Measurements from ENCODE around the gene HK1.

HK1 gene

GRCh38 chr10:69241575-69241974, 36.7 kb upstream of the HK1 start:
- Histone ChIP-seq H3K4me1 (peaks cover 0 to 38% (median 12%) of the 10 kb centered on the region in 4 donors), H3K9me3 (no peaks in the 10 kb centered on the region), H3K27me3 (no peaks in the 10 kb centered on the region), H3K4me3 (no peak overlapping the region), H3K36me3 (no peaks in the 10 kb centered on the region), H3K27ac (peak overlapping the region in 1 of 2 donors; percentile 42)
- intact Hi-C loops (cut with DNase I; ENCODE audit: low total_unique reads), result loop anchor here (2.0 to 5.0 kb wide), 2 partner anchors 76 to 149 kb away; no protein-coding TSS in a partner anchor
- TF ChIP-seq CTCF (IDR thresholded peaks at IDR 0.05), result no peak
- peak; percentile 57 to 76 for DNase-seq

GRCh38 chr10:69242040-69242851, 36.0 kb upstream of the HK1 start:
- no peaks in the 10 kb centered on the region for H3K27me3 ChIP-seq
- no peak for DNase-seq
- H3K27ac ChIP-seq, result peak overlapping the region in 1 of 2 donors; percentile 42
- H3K4me1 ChIP-seq, result peaks cover 0 to 38% (median 12%) of the 10 kb centered on the region in 4 donors
- no peak overlapping the region for H3K4me3 ChIP-seq
- H3K9me3 ChIP-seq, result no peaks in the 10 kb centered on the region
- intact Hi-C loops (cut with DNase I; ENCODE audit: low total_unique reads), result loop anchor here (5.0 kb wide), 1 partner anchor 75 kb away; no protein-coding TSS in a partner anchor
- TF ChIP-seq CTCF (IDR thresholded peaks at IDR 0.05), result no peak
- H3K36me3 ChIP-seq, result no peaks in the 10 kb centered on the region

- H3K4me1 ChIP-seq, result peaks cover 0 to 35% (median 12%) of the 10 kb centered on the region in 4 donors
- no peaks in the 10 kb centered on the region for H3K9me3 ChIP-seq
- H3K27ac ChIP-seq, result no peak overlapping the region
- no peaks in the 10 kb centered on the region for H3K36me3 ChIP-seq
- intact Hi-C loops (cut with DNase I; ENCODE audit: low total_unique reads), result loop anchor here (5.0 kb wide), 1 partner anchor 74 kb away; no protein-coding TSS in a partner anchor
- no peaks in the 10 kb centered on the region for H3K27me3 ChIP-seq
- DNase-seq, result no peak
- H3K4me3 ChIP-seq, result no peak overlapping the region
- no peak for TF ChIP-seq CTCF (IDR thresholded peaks at IDR 0.05)
Observed at GRCh38 chr10:69242852-69243212, 35.5 kb upstream of the HK1 start.

- no peaks in the 10 kb centered on the region for H3K9me3 ChIP-seq
- intact Hi-C loops (cut with DNase I; ENCODE audit: low total_unique reads), result loop anchor here (5.0 kb wide), 1 partner anchor 73 kb away; no protein-coding TSS in a partner anchor
- DNase-seq, result no peak
- no peak for TF ChIP-seq CTCF (IDR thresholded peaks at IDR 0.05)
- no peak overlapping the region for H3K27ac ChIP-seq
- H3K4me1 ChIP-seq, result peaks cover 0 to 32% (median 12%) of the 10 kb centered on the region in 4 donors
- no peaks in the 10 kb centered on the region for H3K36me3 ChIP-seq
- H3K4me3 ChIP-seq, result no peak overlapping the region
- no peaks in the 10 kb centered on the region for H3K27me3 ChIP-seq
Observed at GRCh38 chr10:69243817-69244216, 34.5 kb upstream of the HK1 start.

- H3K9me3 ChIP-seq, result no peaks in the 10 kb centered on the region
- intact Hi-C loops (cut with DNase I; ENCODE audit: low total_unique reads), result no loop called here
- no peaks in the 10 kb centered on the region for H3K27me3 ChIP-seq
- no peak for DNase-seq
- H3K36me3 ChIP-seq, result no peaks in the 10 kb centered on the region
- no peak for TF ChIP-seq CTCF (IDR thresholded peaks at IDR 0.05)
- peaks cover 0 to 10% (median 0%) of the 10 kb centered on the region in 4 donors for H3K4me1 ChIP-seq
- H3K4me3 ChIP-seq, result no peak overlapping the region
- H3K27ac ChIP-seq, result no peak overlapping the region
Observed at GRCh38 chr10:69246036-69246435, 32.3 kb upstream of the HK1 start.

All from tibial artery (tissue), 4 donors.